Measurements from ENCODE around the gene UBALD1.

GRCh38 chr16:4580250-4580649 is 34.4 kb downstream of the UBALD1 start:
- TF ChIP-seq CTCF (IDR thresholded peaks at IDR 0.05) (no peak), EZH2 (IDR thresholded peaks at IDR 0.05) (no peak)
